SK-N-MC (cell line): ENCODE results near the gene TFEB.

Experiments
- EZH2 ChIP-seq: fragments of 200-600 bp; sonication (generic); IDR thresholded peaks from one replicate; pipeline ENCODE4 v1.6.1; 2017; ENCODE audit warnings: antibody characterized with exemption
- FOXP2 ChIP-seq: optimal IDR thresholded peaks from 2 replicates; pipeline ENCODE3; 2011; ENCODE audit warnings: mild to moderate bottlenecking, moderate library complexity; ENCODE audit not compliant: insufficient read depth; ENCODE audit errors: extremely low read length, control extremely low read depth
- POLR2AphosphoS5 ChIP-seq: IDR thresholded peaks from 2 replicates; pipeline ENCODE4 v1.6.1; 2012; ENCODE audit warnings: mild to moderate bottlenecking, low read depth, low read length, borderline replicate concordance

DNA sequence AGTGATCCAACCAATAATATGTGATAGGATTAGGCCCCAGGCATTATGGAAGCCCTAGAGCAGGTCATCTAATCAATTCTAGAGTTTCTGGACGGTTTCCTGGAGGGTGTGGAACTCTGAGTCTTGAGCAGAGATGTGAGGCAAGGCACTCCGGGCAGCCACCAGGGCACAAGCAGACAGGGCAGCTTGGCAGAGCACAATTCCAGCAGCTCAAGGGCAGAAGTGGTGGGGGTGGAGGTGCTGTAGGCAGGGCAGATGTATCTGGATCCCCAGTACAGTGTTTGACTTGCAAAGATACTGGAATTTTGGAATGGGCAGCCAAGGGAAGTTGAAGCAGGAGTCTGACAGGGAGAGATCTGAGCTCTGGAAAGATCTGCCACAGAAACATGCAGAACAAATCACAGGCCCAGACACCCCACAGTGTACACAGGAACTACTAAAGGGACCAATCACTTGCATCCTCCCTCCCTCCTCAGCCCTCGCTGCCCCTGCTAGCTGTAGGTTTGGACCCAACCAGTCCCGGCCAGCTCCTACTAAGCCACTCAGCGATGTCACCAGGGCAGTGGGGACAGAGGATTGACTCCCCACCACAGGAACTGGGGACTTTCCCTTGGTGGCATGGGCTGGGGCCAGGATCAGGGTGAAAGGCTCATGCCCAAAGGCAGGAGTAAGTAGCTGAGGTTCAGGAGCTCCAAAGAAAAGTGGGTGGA, 47.0 kb downstream of the TFEB start:
- TF ChIP-seq EZH2 (no peak), POLR2AphosphoS5 (no peak), FOXP2 (no peak)
